CD14-positive monocyte (primary cell): ENCODE data around the gene CNIH3. TPM values are rescaled to one million over a fixed set of nuclear protein-coding genes. Genes with fewer than 3 reads are reported as not detected.

Source experiments
- DNase-seq, 3 donors: peaks; one replicate each; pipeline ENCODE4 v3.0.0-alpha.2; 2011 to 2022
- H2AFZ ChIP-seq: 2 replicates; pipeline ENCODE4 v1.6.0; 2012; ENCODE audit warnings: mild to moderate bottlenecking, low read depth, low read length, inconsistent platforms; ENCODE audit not compliant: insufficient read depth, poor library complexity, severe bottlenecking
- H3K27ac ChIP-seq, 2 donors: 1 replicate in 1 of 2; 2 replicates in 1 of 2; pipeline ENCODE4 v1.5.1; 2012 to 2013; ENCODE audit warnings: low read length in 2 of 2, control low read depth in 1 of 2, inconsistent platforms in 1 of 2, low read depth in 1 of 2, mild to moderate bottlenecking in 1 of 2
- H3K27me3 ChIP-seq, 2 donors: one replicate each; pipeline versions ENCODE4 v1.6.0 to v1.6.1; 2011 to 2013; ENCODE audit warnings: low read length in 2 of 2; ENCODE audit not compliant: control insufficient read depth in 2 of 2, insufficient read depth in 2 of 2
- H3K36me3 ChIP-seq, 2 donors: replicated peaks in 1 of 2; 1 replicate in 1 of 2; 2 replicates in 1 of 2; pipeline versions ENCODE4 v1.5.1 to v1.6.1; 2012 to 2013; ENCODE audit warnings: low read length in 2 of 2, control low read depth in 1 of 2, inconsistent platforms in 1 of 2, mild to moderate bottlenecking in 1 of 2; ENCODE audit not compliant: insufficient read depth in 2 of 2, control insufficient read depth in 1 of 2
- H3K4me1 ChIP-seq, 2 donors: 1 replicate in 1 of 2; 2 replicates in 1 of 2; pipeline versions ENCODE4 v1.5.1 to v1.6.1; 2012 to 2013; ENCODE audit warnings: low read length in 2 of 2, control low read depth in 1 of 2, inconsistent platforms in 1 of 2, mild to moderate bottlenecking in 1 of 2, moderate library complexity in 1 of 2; ENCODE audit not compliant: insufficient read depth in 2 of 2, control insufficient read depth in 1 of 2
- H3K4me2 ChIP-seq: replicated peaks from 2 replicates; pipeline ENCODE3; 2012; ENCODE audit warnings: low read length, moderate library complexity, mild to moderate bottlenecking; ENCODE audit not compliant: poor library complexity, severe bottlenecking; ENCODE audit errors: extremely low read depth
- H3K4me3 ChIP-seq, 3 experiments: fragments of 200-600 bp in 1 of 3; sonication (generic) in 1 of 3; replicated peaks in 1 of 3; 1 replicate in 2 of 3; 2 replicates in 1 of 3; pipeline ENCODE4 v1.5.1; 2011 to 2013; ENCODE audit warnings: low read length in 3 of 3, mild to moderate bottlenecking in 3 of 3, control low read depth in 2 of 3, low read depth in 2 of 3, inconsistent platforms in 1 of 3, moderate library complexity in 1 of 3
- H3K79me2 ChIP-seq: 2 replicates; pipeline ENCODE4 v1.6.0; 2012; ENCODE audit warnings: mild to moderate bottlenecking, control low read depth, inconsistent platforms, low read length, moderate library complexity; ENCODE audit not compliant: insufficient read depth
- H3K9ac ChIP-seq: 2 replicates; pipeline ENCODE4 v1.6.0; 2017; ENCODE audit warnings: low read length, mild to moderate bottlenecking; ENCODE audit not compliant: insufficient read depth, poor library complexity, severe bottlenecking
- H3K9me3 ChIP-seq, 2 donors: replicated peaks in 1 of 2; 1 replicate in 1 of 2; 2 replicates in 1 of 2; pipeline versions ENCODE4 v1.5.1 to v1.6.1; 2012 to 2013; ENCODE audit warnings: low read length in 2 of 2, control low read depth in 1 of 2; ENCODE audit not compliant: control insufficient read depth in 1 of 2, insufficient read depth in 1 of 2
- H4K20me1 ChIP-seq: 2 replicates; pipeline ENCODE4 v1.6.0; 2012; ENCODE audit warnings: mild to moderate bottlenecking, low read length, control low read depth, moderate library complexity; ENCODE audit not compliant: insufficient read depth
- H3K27ac Mint-ChIP-seq, 7 donors: one replicate each; pipeline ENCODE4 v1.8.0; 2020; ENCODE audit warnings: mild to moderate bottlenecking in 7 of 7, mixed read lengths in 7 of 7, moderate library complexity in 6 of 7, inconsistent platforms in 2 of 7
- H3K27me3 Mint-ChIP-seq, 3 donors: one replicate each; pipeline ENCODE4 v1.8.0; 2021 to 2022; ENCODE audit warnings: low read depth in 3 of 3, mild to moderate bottlenecking in 3 of 3, mixed read lengths in 3 of 3, moderate library complexity in 3 of 3, inconsistent platforms in 1 of 3
- H3K36me3 Mint-ChIP-seq, 2 donors: one replicate each; pipeline ENCODE4 v1.8.0; 2020; ENCODE audit warnings: mixed read lengths in 2 of 2, inconsistent platforms in 1 of 2, mild to moderate bottlenecking in 1 of 2
- H3K4me1 Mint-ChIP-seq: one replicate; pipeline ENCODE4 v1.8.0; 2020; ENCODE audit warnings: mild to moderate bottlenecking, mixed read lengths
- H3K4me3 Mint-ChIP-seq, 2 donors: one replicate each; pipeline ENCODE4 v1.8.0; 2020; ENCODE audit warnings: mild to moderate bottlenecking in 2 of 2, mixed read lengths in 2 of 2, moderate library complexity in 1 of 2
- H3K9me3 Mint-ChIP-seq, 7 donors: one replicate each; pipeline ENCODE4 v1.8.0; 2020 to 2022; ENCODE audit warnings: mixed read lengths in 7 of 7, mild to moderate bottlenecking in 6 of 7, moderate library complexity in 6 of 7, inconsistent platforms in 2 of 7
- CTCF ChIP-seq: fragments of 200-600 bp; IDR thresholded peaks from one replicate; pipeline ENCODE4 v1.8.0; 2022; ENCODE audit warnings: antibody characterized with exemption, mild to moderate bottlenecking
- WGBS: methylation state at CpG from one replicate; pipeline ENCODE4 v1.1.5; 2013; ENCODE audit warnings: missing lambda C conversion rate; ENCODE audit not compliant: insufficient coverage; 5-methylcytosine and 5-hydroxymethylcytosine counted together
- intact Hi-C, 2 donors: fragments of 100-400 bp; cut with micrococcal nuclease; formaldehyde crosslinking; loops; one replicate each; pipeline versions ENCODE4 v1.15.0 to v1.15.1; 2023
- polyA plus RNA-seq, 3 donors: library from polyadenylated mRNA; depleted of rRNA in 1 of 3; unstranded in 2 of 3; stranded (reverse) in 1 of 3; fragments of 300-500 nt in 2 of 3; fragments of >200 nt in 1 of 3; fragmentation: Illumina TruSeq in 2 of 3; gene quantifications; 1 replicate in 2 of 3; 2 replicates in 1 of 3; pipeline ENCODE4 v1.2.3, GENCODE V29; 2012 to 2021

Gene CNIH3
- polyA plus RNA-seq, 3 donors: 0.37 TPM; not detected in 2

- no peak for TF ChIP-seq CTCF
- WGBS: no CpG with 5 or more reads among the region's 1 CpG
- peaks cover 0 to 10% (median 6%) of the 10 kb centered on the region in 7 donors for H3K9me3 Mint-ChIP-seq
- H2AFZ ChIP-seq: no peak overlapping the region
- H3K9me3 ChIP-seq: peaks cover 0 to 3% of the 10 kb centered on the region in 2 donors
- H3K27ac Mint-ChIP-seq: no peak overlapping the region
- H3K4me1 Mint-ChIP-seq: peaks cover 14% of the 10 kb centered on the region
- H3K79me2 ChIP-seq: no peaks in the 10 kb centered on the region
- peaks cover 13% of the 10 kb centered on the region in 2 donors for H3K4me1 ChIP-seq
- H4K20me1 ChIP-seq: no peaks in the 10 kb centered on the region
- no peaks in the 10 kb centered on the region for H3K27me3 ChIP-seq
- DNase-seq: no peak
- no peak overlapping the region for H3K4me2 ChIP-seq
- no peak overlapping the region for H3K4me3 Mint-ChIP-seq
- no peaks in the 10 kb centered on the region for H3K36me3 ChIP-seq
- peaks cover 0 to 2% (median 2%) of the 10 kb centered on the region in 3 donors for H3K27me3 Mint-ChIP-seq
- intact Hi-C loops: no loop called here
- no peak overlapping the region for H3K4me3 ChIP-seq
- H3K36me3 Mint-ChIP-seq: no peaks in the 10 kb centered on the region
- H3K9ac ChIP-seq: no peak overlapping the region
- H3K27ac ChIP-seq: no peak overlapping the region
Observed at GRCh38 chr1:224588515-224588914, 27.6 kb upstream of the CNIH3 start.

GRCh38 chr1:224589006-224589405 is 27.1 kb upstream of the CNIH3 start:
- no peak for TF ChIP-seq CTCF
- Mint-ChIP-seq H3K36me3 (no peaks in the 10 kb centered on the region), H3K4me3 (no peak overlapping the region), H3K27me3 (peaks cover 0 to 2% (median 2%) of the 10 kb centered on the region in 3 donors), H3K4me1 (peaks cover 14% of the 10 kb centered on the region), H3K27ac (no peak overlapping the region), H3K9me3 (peaks cover 0 to 10% (median 6%) of the 10 kb centered on the region in 7 donors)
- H3K79me2 ChIP-seq: no peaks in the 10 kb centered on the region
- no peak overlapping the region for H3K4me2 ChIP-seq
- DNase-seq: no peak
- no peak overlapping the region for H3K27ac ChIP-seq
- intact Hi-C loops: no loop called here
- WGBS: 77% methylated on average over 5 of the region's 6 CpGs
- no peak overlapping the region for H3K9ac ChIP-seq
- no peak overlapping the region for H2AFZ ChIP-seq
- H3K36me3 ChIP-seq: no peaks in the 10 kb centered on the region
- no peaks in the 10 kb centered on the region for H3K27me3 ChIP-seq
- no peak overlapping the region for H3K4me3 ChIP-seq
- peaks cover 13 to 18% of the 10 kb centered on the region in 2 donors for H3K4me1 ChIP-seq
- H3K9me3 ChIP-seq: peaks cover 0 to 3% of the 10 kb centered on the region in 2 donors
- H4K20me1 ChIP-seq: no peaks in the 10 kb centered on the region
